Endodermal cell (in vitro differentiated cells): ENCODE measurements around the gene MUC6. TPM values are rescaled to one million over a fixed set of nuclear protein-coding genes. Genes with fewer than 3 reads are reported as not detected.

ENCODE experiments used
- DNase-seq: peaks from one replicate; pipeline ENCODE4 v3.0.0-alpha.2; 2017
- H3K27ac ChIP-seq: 2 replicates; pipeline ENCODE4 v1.5.1; 2013; ENCODE audit warnings: mild to moderate bottlenecking, low read depth, low read length, moderate library complexity
- H3K27me3 ChIP-seq: 2 replicates; pipeline ENCODE4 v1.6.1; 2013; ENCODE audit warnings: mild to moderate bottlenecking, low read length, moderate library complexity; ENCODE audit not compliant: insufficient read depth, control insufficient read depth, poor library complexity, severe bottlenecking
- H3K36me3 ChIP-seq: 2 replicates; pipeline ENCODE4 v1.7.0; 2013; ENCODE audit warnings: mild to moderate bottlenecking, low read length, moderate library complexity; ENCODE audit not compliant: control insufficient read depth, insufficient read depth
- H3K4me1 ChIP-seq: one replicate; pipeline ENCODE4 v1.7.0; 2013; ENCODE audit warnings: low read length; ENCODE audit not compliant: control insufficient read depth, insufficient read depth
- H3K4me3 ChIP-seq: 2 replicates; pipeline ENCODE4 v1.5.1; 2013; ENCODE audit warnings: mild to moderate bottlenecking, low read length, moderate library complexity
- H3K9ac ChIP-seq: 2 replicates; pipeline ENCODE4 v1.6.1; 2013; ENCODE audit warnings: mild to moderate bottlenecking, low read length, moderate library complexity; ENCODE audit not compliant: poor library complexity, severe bottlenecking; ENCODE audit errors: extremely low read depth
- H3K9me3 ChIP-seq: 2 replicates; pipeline ENCODE4 v1.6.1; 2013; ENCODE audit warnings: mild to moderate bottlenecking, low read length, moderate library complexity; ENCODE audit not compliant: control insufficient read depth
- H3K27ac Mint-ChIP-seq: 2 replicates; pipeline ENCODE4 v1.8.0; 2020; ENCODE audit warnings: mixed read lengths
- H3K27me3 Mint-ChIP-seq: 2 replicates; pipeline ENCODE4 v1.8.0; 2021; ENCODE audit warnings: mild to moderate bottlenecking, mixed read lengths; ENCODE audit not compliant: insufficient read depth
- H3K36me3 Mint-ChIP-seq: 2 replicates; pipeline ENCODE4 v1.8.0; 2020; ENCODE audit warnings: low read depth, mixed read lengths
- H3K4me1 Mint-ChIP-seq: 2 replicates; pipeline ENCODE4 v1.8.0; 2020; ENCODE audit warnings: mixed read lengths
- H3K4me3 Mint-ChIP-seq: 2 replicates; pipeline ENCODE4 v1.8.0; 2020; ENCODE audit warnings: mild to moderate bottlenecking, moderate library complexity, mixed read lengths
- H3K9me3 Mint-ChIP-seq: 2 replicates; pipeline ENCODE4 v1.8.0; 2020; ENCODE audit warnings: mild to moderate bottlenecking, mixed read lengths
- CTCF ChIP-seq: fragments of 200-600 bp; sonication (generic); conservative IDR thresholded peaks from 2 replicates; pipeline ENCODE4 v1.5.0; 2021; ENCODE audit warnings: antibody characterized with exemption, mild to moderate bottlenecking
- WGBS, 2 experiments: methylation state at CpG; one replicate each; pipeline versions ENCODE4 v1.1.5 to v1.1.7; 2013; ENCODE audit warnings: missing lambda C conversion rate in 2 of 2, mixed read lengths in 1 of 2; ENCODE audit not compliant: insufficient coverage in 1 of 2, insufficient read length in 1 of 2; 5-methylcytosine and 5-hydroxymethylcytosine counted together
- total RNA-seq, 2 donors: library from RNA; stranded (reverse); fragmentation: NEBNext Ultra II Directional in 1 of 2; extraction: Animal tissue kit (Norgen Biotek cat#: 25700) in 1 of 2; gene quantifications; 2 replicates in 1 of 2; 3 replicates in 1 of 2; pipeline ENCODE4 v1.2.1, GENCODE V29; 2021

Gene MUC6
- total RNA-seq, 2 donors from 2014 or later: 0.26 to 0.40 TPM

- DNase-seq: no peak
- no peaks in the 10 kb centered on the region for H3K9me3 ChIP-seq
- no peak overlapping the region for H3K27ac ChIP-seq
- no peaks in the 10 kb centered on the region for H3K27me3 ChIP-seq
- no peak overlapping the region for H3K9ac ChIP-seq
- Mint-ChIP-seq H3K4me1 (no peaks in the 10 kb centered on the region), H3K4me3 (no peak overlapping the region), H3K36me3 (no peaks in the 10 kb centered on the region), H3K27me3 (no peaks in the 10 kb centered on the region), H3K27ac (no peak overlapping the region), H3K9me3 (no peaks in the 10 kb centered on the region)
- H3K4me1 ChIP-seq: no peaks in the 10 kb centered on the region
- H3K36me3 ChIP-seq: no peaks in the 10 kb centered on the region
- H3K4me3 ChIP-seq: no peak overlapping the region
- 92 to 97% methylated on average over 4 to 8 of the region's 8 CpGs for WGBS, 2 experiments
- no peak for TF ChIP-seq CTCF
Measured at GRCh38 chr11:1034001-1034400, 2.5 kb downstream of the MUC6 start.

- no peaks in the 10 kb centered on the region for H3K36me3 ChIP-seq
- Mint-ChIP-seq H3K9me3 (no peaks in the 10 kb centered on the region), H3K4me1 (no peaks in the 10 kb centered on the region), H3K27ac (no peak overlapping the region), H3K27me3 (no peaks in the 10 kb centered on the region), H3K36me3 (no peaks in the 10 kb centered on the region), H3K4me3 (no peak overlapping the region)
- no peak overlapping the region for H3K27ac ChIP-seq
- no peak for TF ChIP-seq CTCF
- DNase-seq: no peak
- no peak overlapping the region for H3K4me3 ChIP-seq
- WGBS, 2 experiments: 91 to 93% methylated on average over 25 to 38 of the region's 38 CpGs
- no peaks in the 10 kb centered on the region for H3K9me3 ChIP-seq
- H3K4me1 ChIP-seq: no peaks in the 10 kb centered on the region
- H3K9ac ChIP-seq: no peak overlapping the region
- no peaks in the 10 kb centered on the region for H3K27me3 ChIP-seq
Measured at GRCh38 chr11:1033016-1033798, 3.3 kb downstream of the MUC6 start.

- H3K4me1 Mint-ChIP-seq: no peaks in the 10 kb centered on the region
- H3K9me3 ChIP-seq: no peaks in the 10 kb centered on the region
- no peaks in the 10 kb centered on the region for H3K27me3 Mint-ChIP-seq
- no peak overlapping the region for H3K4me3 Mint-ChIP-seq
- H3K27ac Mint-ChIP-seq: no peak overlapping the region
- H3K27ac ChIP-seq: no peak overlapping the region
- no peaks in the 10 kb centered on the region for H3K4me1 ChIP-seq
- WGBS, 2 experiments: 86 to 91% methylated on average over 3 to 12 of the region's 12 CpGs
- no peak for TF ChIP-seq CTCF
- DNase-seq: no peak
- H3K36me3 Mint-ChIP-seq: no peaks in the 10 kb centered on the region
- H3K4me3 ChIP-seq: no peak overlapping the region
- H3K36me3 ChIP-seq: no peaks in the 10 kb centered on the region
- no peaks in the 10 kb centered on the region for H3K9me3 Mint-ChIP-seq
- no peaks in the 10 kb centered on the region for H3K27me3 ChIP-seq
- H3K9ac ChIP-seq: no peak overlapping the region
Measured at GRCh38 chr11:1032310-1032891, 4.1 kb downstream of the MUC6 start.
